Activated CD8-positive, alpha-beta memory T cell treated with anti-CD3 and anti-CD28 coated beads for 48 hours (primary cell): ENCODE data around the gene GADD45A.
A peak's percentile ranks its signal among the peaks of the same experiment; 100 is the strongest.

Source experiments
- DNase-seq, 3 experiments: peaks; one replicate each; pipeline ENCODE4 v3.0.0-alpha.2; 2020; ENCODE audit warnings: low read depth in 2 of 3, low spot score in 2 of 3

Gene GADD45A

GRCh38 chr1:67666636-67667035, 18.4 kb upstream of the GADD45A start:
- DNase-seq, result no peak

GRCh38 chr1:67668660-67669059, 16.3 kb upstream of the GADD45A start:
- DNase-seq, result no peak

GRCh38 chr1:67672260-67672803, 12.7 kb upstream of the GADD45A start:
- no peak for DNase-seq

- no peak for DNase-seq
These were observed 11.4 kb upstream of the GADD45A start for GRCh38 chr1:67673468-67674201.

GRCh38 chr1:67674260-67675011, 10.6 kb upstream of the GADD45A start:
- no peak for DNase-seq

GRCh38 chr1:67675800-67676199, 9.2 kb upstream of the GADD45A start:
- no peak for DNase-seq

GRCh38 chr1:67676287-67676686, 8.7 kb upstream of the GADD45A start:
- DNase-seq, result no peak

- DNase-seq, result no peak
These were observed 8.1 kb upstream of the GADD45A start for GRCh38 chr1:67676946-67677345.

GRCh38 chr1:67677408-67677807, 7.6 kb upstream of the GADD45A start:
- no peak for DNase-seq

- DNase-seq, result no peak
These were observed 7.1 kb upstream of the GADD45A start for GRCh38 chr1:67677930-67678329.

- no peak for DNase-seq
These were observed 5.3 kb upstream of the GADD45A start for GRCh38 chr1:67679691-67680090.

- no peak for DNase-seq
These were observed 4.5 kb upstream of the GADD45A start for GRCh38 chr1:67680486-67680885.

- no peak for DNase-seq
These were observed 2.3 kb upstream of the GADD45A start for GRCh38 chr1:67682659-67683197.

GRCh38 chr1:67683316-67683715, 1.7 kb upstream of the GADD45A start:
- DNase-seq, result no peak

- DNase-seq, result peak in 2 of 3 experiments; percentile 9 to 24
These were observed 1.1 kb upstream of the GADD45A start for GRCh38 chr1:67683766-67684525.

- DNase-seq, result no peak
These were observed 405 bp upstream of the GADD45A start for GRCh38 chr1:67684526-67685066.

- DNase-seq, result peak; percentile 26 to 37 (median 36)
These were observed 711 bp downstream of the GADD45A start for GRCh38 chr1:67685558-67686266.

GRCh38 chr1:67686267-67687197, 1.5 kb downstream of the GADD45A start:
- DNase-seq, result peak; percentile 18 to 37 (median 18)

- no peak for DNase-seq
These were observed 2.2 kb downstream of the GADD45A start for GRCh38 chr1:67687198-67687545.
